ENCODE results near the gene RPL37A.

- TF ChIP-seq CTCF (IDR thresholded peaks at IDR 0.05) (no peak), POLR2AphosphoS5 (IDR thresholded peaks at IDR 0.05) (no peak)
These were observed 12.4 kb upstream of the RPL37A start for GRCh38 chr2:216486271-216486670.
